Hematopoietic multipotent progenitor cell treated with erythropoietin and hydrocortisone succinate and interleukin-3 and kit ligand, for 17 days (in vitro differentiated cells): ENCODE data around the gene PLD1.

Experiments
- DNase-seq: peaks from one replicate; pipeline ENCODE4 v3.0.0-alpha.2; 2015; ENCODE audit warnings: low spot score

The PLD1 gene

DNA sequence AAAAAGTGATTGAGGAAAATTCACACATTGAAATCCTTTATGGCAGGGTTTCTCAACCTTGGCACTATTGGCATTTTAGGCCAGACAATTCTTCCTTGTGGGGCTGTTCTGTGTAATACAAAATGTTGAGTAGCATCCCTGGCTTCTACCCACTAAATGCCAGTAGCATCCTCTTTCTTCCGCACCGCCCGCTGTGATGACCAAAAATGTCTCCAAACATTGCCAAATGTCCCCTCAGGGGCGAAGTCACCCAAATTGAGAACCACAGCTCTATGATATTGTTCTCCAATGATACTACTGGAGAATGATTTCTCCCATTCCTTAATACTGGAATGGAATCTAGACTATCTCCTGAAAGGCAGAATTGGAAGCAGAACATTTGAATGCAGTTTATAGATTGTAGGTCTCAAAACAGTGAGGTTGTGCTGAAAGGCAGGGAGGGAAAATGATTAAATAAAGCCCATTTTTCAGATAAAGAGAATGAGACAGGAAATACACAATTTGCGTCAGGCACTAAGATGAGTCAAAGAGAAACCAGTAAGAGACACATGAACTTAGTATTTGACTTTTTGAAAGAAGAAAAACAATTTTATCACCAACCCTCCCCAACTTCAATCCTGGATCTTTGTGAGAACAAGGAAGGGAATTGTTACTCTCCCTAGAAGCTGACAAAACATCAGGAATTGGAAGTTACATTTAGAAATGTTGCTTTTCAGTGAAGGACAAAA is 248.5 kb downstream of the PLD1 start:
- DNase-seq: no peak

DNA sequence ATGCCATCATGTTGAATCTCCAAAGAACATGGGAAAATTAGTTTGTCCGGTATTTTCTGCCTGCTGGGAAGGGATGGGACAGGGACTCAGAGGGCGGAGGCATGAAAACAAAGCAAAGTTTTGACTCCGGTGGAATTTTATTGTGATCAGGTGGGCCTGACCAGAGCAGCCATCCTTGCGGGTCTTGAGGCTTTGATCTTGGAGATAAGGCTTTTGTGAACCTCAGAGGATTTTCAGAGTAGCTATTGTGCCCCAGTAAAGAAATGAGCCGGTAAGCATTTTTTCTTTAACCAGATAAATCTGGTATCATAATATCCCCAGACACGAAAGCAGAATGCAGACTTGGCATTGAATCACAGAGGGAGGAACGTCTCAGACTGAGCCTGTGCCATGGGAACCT is 250.7 kb downstream of the PLD1 start:
- DNase-seq: no peak

GRCh38 chr3:171558188-171558696 is 252.0 kb downstream of the PLD1 start:
- DNase-seq: no peak

GRCh38 chr3:171557173-171557572 is 253.1 kb downstream of the PLD1 start:
- DNase-seq: no peak

DNA sequence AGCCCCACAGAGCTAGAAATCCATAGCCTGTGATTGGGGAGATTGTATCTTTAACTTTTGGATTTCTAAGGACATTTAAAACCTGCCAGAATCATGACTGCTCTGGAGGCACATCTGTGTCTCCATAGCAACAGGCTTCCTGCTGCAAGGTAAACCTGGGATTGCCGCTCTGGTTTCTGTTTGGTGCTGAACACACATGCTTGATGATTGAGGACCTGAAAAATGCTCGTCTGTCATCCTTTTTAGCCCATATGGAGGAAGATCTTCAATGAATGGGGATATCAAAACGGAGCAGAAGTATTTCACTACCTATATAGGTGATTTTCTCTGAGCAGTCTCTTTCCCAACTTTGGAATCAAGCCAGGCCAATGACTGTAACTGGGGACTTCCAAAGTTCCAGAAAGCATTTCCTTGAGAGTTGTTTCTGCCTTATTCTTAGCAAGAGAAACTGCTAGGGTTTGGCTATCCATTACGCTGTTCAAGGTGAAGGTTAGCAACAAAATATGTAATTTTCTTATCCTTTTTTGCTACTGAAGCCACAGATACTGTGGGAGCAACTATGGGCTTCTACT is 253.6 kb downstream of the PLD1 start:
- DNase-seq: no peak

- no peak for DNase-seq
These were observed 254.1 kb downstream of the PLD1 start for GRCh38 chr3:171556148-171556547.

- no peak for DNase-seq
These were observed 257.2 kb downstream of the PLD1 start for GRCh38 chr3:171553086-171553485.

- no peak for DNase-seq
These were observed 257.8 kb downstream of the PLD1 start for GRCh38 chr3:171552531-171552930.

- DNase-seq: no peak
These were observed 259.0 kb downstream of the PLD1 start for GRCh38 chr3:171551296-171551695.
